DMS 273 (cell line): Measurements from ENCODE around the gene SEMA6D.

ENCODE experiments used
- DNase-seq: peaks from one replicate; lab custom pipeline; 2025; ENCODE audit not compliant: unreplicated experiment; lab: John Stamatoyannopoulos, UW

SEMA6D gene

GRCh38 chr15:47819158-47819557, 101.9 kb downstream of the SEMA6D start:
- DNase-seq: no peak

GRCh38 chr15:47820057-47820746, 102.9 kb downstream of the SEMA6D start:
- peak; percentile 65 for DNase-seq

GRCh38 chr15:47820747-47821319, 103.5 kb downstream of the SEMA6D start:
- DNase-seq: peak; percentile 68

GRCh38 chr15:47822048-47822447, 104.7 kb downstream of the SEMA6D start:
- DNase-seq: no peak
